Neuron (in vitro differentiated cells): ENCODE results near the gene COL27A1.

ENCODE experiments used
- H2AFZ ChIP-seq: one replicate; pipeline ENCODE4 v1.6.1; 2013; ENCODE audit warnings: low read depth, mild to moderate bottlenecking, inconsistent platforms, low read length, moderate library complexity
- H3K27me3 ChIP-seq: one replicate; pipeline ENCODE4 v1.6.1; 2013; ENCODE audit warnings: low read length; ENCODE audit not compliant: insufficient read depth
- H3K36me3 ChIP-seq: one replicate; pipeline ENCODE4 v1.6.1; 2013; ENCODE audit warnings: low read length; ENCODE audit not compliant: insufficient read depth
- H3K4me1 ChIP-seq: one replicate; pipeline ENCODE4 v1.6.1; 2013; ENCODE audit warnings: low read length; ENCODE audit not compliant: insufficient read depth
- H3K4me3 ChIP-seq: 2 replicates; pipeline ENCODE4 v1.5.1; 2013; ENCODE audit warnings: mild to moderate bottlenecking, low read length, moderate library complexity
- H3K9me3 ChIP-seq: one replicate; pipeline ENCODE4 v1.6.1; 2013; ENCODE audit warnings: low read length

Gene COL27A1

GRCh38 chr9:114349713-114350480, 194.6 kb downstream of the COL27A1 start:
- Histone ChIP-seq H3K4me3 (no peak overlapping the region), H3K4me1 (peaks cover 10% of the 10 kb centered on the region), H3K9me3 (no peaks in the 10 kb centered on the region), H3K27me3 (no peaks in the 10 kb centered on the region), H2AFZ (no peak overlapping the region), H3K36me3 (peaks cover 20% of the 10 kb centered on the region)

DNA sequence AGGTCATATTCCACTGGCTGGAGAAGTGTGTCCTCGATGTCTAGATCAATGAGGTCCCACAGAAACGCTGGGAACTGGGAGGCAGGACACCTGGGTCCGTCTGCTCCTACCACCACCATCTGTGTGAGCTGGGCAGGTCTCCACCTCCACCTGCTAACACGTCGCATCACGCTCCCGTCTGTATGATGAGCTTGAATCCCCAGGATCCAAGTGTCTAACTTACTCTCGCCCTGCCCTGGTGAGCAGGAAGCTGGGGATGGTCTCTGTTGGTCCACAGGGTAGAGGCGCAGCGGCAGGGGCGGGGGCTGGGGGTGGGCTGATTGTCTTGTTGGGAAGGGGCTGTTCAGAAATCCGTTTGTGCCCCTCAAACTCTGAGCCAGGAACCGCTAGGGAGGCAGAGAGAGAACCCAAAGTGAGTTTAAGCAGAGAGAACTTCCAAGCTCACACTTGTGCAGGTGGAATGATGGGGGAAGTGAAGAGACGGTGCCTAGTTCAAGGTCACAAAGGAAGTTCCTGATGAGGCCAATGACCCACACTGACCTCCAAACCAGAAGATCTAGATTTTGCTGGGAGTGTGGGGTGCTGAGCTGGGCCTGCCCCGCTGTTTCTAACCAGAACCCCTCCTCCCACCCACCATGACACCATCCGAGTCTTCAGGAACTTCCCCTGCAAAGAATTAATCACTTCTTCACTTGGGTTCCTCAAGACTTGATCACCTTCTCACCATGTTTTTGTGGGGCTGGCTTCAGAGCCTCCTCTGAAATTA, 195.5 kb downstream of the COL27A1 start:
- H3K36me3 ChIP-seq, result peaks cover 18% of the 10 kb centered on the region
- no peak overlapping the region for H2AFZ ChIP-seq
- no peak overlapping the region for H3K4me3 ChIP-seq
- peaks cover 10% of the 10 kb centered on the region for H3K4me1 ChIP-seq
- no peaks in the 10 kb centered on the region for H3K9me3 ChIP-seq
- H3K27me3 ChIP-seq, result no peaks in the 10 kb centered on the region

GRCh38 chr9:114351932-114352331, 196.6 kb downstream of the COL27A1 start:
- Histone ChIP-seq H2AFZ (no peak overlapping the region), H3K9me3 (no peaks in the 10 kb centered on the region), H3K36me3 (peaks cover 19% of the 10 kb centered on the region), H3K4me3 (no peak overlapping the region), H3K4me1 (peaks cover 10% of the 10 kb centered on the region), H3K27me3 (no peaks in the 10 kb centered on the region)

- H3K27me3 ChIP-seq, result no peaks in the 10 kb centered on the region
- H3K9me3 ChIP-seq, result no peaks in the 10 kb centered on the region
- H3K4me1 ChIP-seq, result no peaks in the 10 kb centered on the region
- no peak overlapping the region for H3K4me3 ChIP-seq
- H3K36me3 ChIP-seq, result peaks cover 38% of the 10 kb centered on the region
- no peak overlapping the region for H2AFZ ChIP-seq
Measured at GRCh38 chr9:114355821-114356220, 200.5 kb downstream of the COL27A1 start.

- H3K4me3 ChIP-seq, result no peak overlapping the region
- H3K9me3 ChIP-seq, result no peaks in the 10 kb centered on the region
- H2AFZ ChIP-seq, result no peak overlapping the region
- H3K36me3 ChIP-seq, result peaks cover 43% of the 10 kb centered on the region
- H3K27me3 ChIP-seq, result no peaks in the 10 kb centered on the region
- no peaks in the 10 kb centered on the region for H3K4me1 ChIP-seq
Measured at GRCh38 chr9:114356792-114357191, 201.5 kb downstream of the COL27A1 start.

- H3K9me3 ChIP-seq, result no peaks in the 10 kb centered on the region
- no peak overlapping the region for H2AFZ ChIP-seq
- H3K36me3 ChIP-seq, result peaks cover 43% of the 10 kb centered on the region
- no peaks in the 10 kb centered on the region for H3K27me3 ChIP-seq
- no peaks in the 10 kb centered on the region for H3K4me1 ChIP-seq
- no peak overlapping the region for H3K4me3 ChIP-seq
Measured at GRCh38 chr9:114357360-114357759, 202.0 kb downstream of the COL27A1 start.

DNA sequence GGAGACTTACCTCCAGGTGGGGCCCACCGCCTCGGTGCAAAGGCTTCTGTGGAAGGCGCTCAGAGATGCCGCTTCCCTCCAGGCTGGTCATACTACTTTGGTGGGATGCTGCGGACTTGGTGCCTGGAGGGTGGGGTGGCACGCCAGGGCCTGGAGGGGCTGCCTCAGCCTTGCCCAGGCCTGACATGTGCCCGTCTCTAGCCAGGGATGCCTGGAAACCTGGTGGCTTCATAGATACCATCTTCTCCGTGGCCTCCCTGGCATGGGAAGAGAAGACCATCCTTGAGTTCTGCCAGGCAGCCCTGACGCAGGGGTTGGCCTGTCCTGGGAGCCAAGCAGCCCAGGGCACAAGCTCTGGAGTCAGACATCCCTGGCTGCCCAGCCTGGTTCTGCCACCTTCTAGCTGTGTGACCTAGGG, 202.6 kb downstream of the COL27A1 start:
- no peaks in the 10 kb centered on the region for H3K4me1 ChIP-seq
- H3K9me3 ChIP-seq, result no peaks in the 10 kb centered on the region
- peaks cover 43% of the 10 kb centered on the region for H3K36me3 ChIP-seq
- H3K4me3 ChIP-seq, result no peak overlapping the region
- no peaks in the 10 kb centered on the region for H3K27me3 ChIP-seq
- H2AFZ ChIP-seq, result no peak overlapping the region

GRCh38 chr9:114359801-114360200, 204.5 kb downstream of the COL27A1 start:
- H3K27me3 ChIP-seq, result no peaks in the 10 kb centered on the region
- H3K9me3 ChIP-seq, result no peaks in the 10 kb centered on the region
- H3K4me3 ChIP-seq, result no peak overlapping the region
- no peaks in the 10 kb centered on the region for H3K4me1 ChIP-seq
- H2AFZ ChIP-seq, result no peak overlapping the region
- H3K36me3 ChIP-seq, result peaks cover 46% of the 10 kb centered on the region

DNA sequence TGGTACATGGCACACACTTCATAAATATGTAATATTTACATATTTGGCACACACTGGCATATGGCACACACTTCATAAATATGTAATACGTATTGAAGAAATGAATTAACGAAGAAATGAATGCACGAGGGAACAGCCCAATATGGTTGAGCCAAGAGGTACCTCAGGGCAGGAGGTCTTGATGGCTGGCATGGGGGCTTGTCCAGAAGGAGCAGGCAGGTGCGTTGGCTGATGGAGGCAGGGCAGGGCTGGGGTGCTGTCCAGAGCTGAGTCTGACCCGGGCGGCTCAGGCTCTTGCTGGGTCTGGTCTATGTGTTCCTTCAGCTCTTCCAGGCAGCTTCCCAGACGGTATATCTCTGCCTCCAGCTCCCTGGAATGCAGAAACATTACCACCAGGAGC, 206.2 kb downstream of the COL27A1 start:
- H3K9me3 ChIP-seq, result no peaks in the 10 kb centered on the region
- H2AFZ ChIP-seq, result no peak overlapping the region
- peaks cover 38% of the 10 kb centered on the region for H3K36me3 ChIP-seq
- no peaks in the 10 kb centered on the region for H3K27me3 ChIP-seq
- H3K4me3 ChIP-seq, result no peak overlapping the region
- H3K4me1 ChIP-seq, result no peaks in the 10 kb centered on the region
